Measurements from ENCODE around the gene HOXD13.

The HOXD13 gene

GRCh38 chr2:176132205-176133171, 40.0 kb downstream of the HOXD13 start:
- DNase-seq (ENCODE audit: low read depth in 2 of 2): no peak

GRCh38 chr2:176133389-176133788, 40.9 kb downstream of the HOXD13 start:
- no peak for DNase-seq (ENCODE audit: low read depth in 2 of 2)

- no peak for DNase-seq (ENCODE audit: low read depth in 2 of 2)
Measured at GRCh38 chr2:176134035-176134434, 41.5 kb downstream of the HOXD13 start.

- no peak for DNase-seq (ENCODE audit: low read depth in 2 of 2)
Measured at GRCh38 chr2:176135035-176135440, 42.5 kb downstream of the HOXD13 start.

GRCh38 chr2:176136374-176137251, 44.1 kb downstream of the HOXD13 start:
- no peak for DNase-seq (ENCODE audit: low read depth in 2 of 2)

GRCh38 chr2:176137252-176137580, 44.7 kb downstream of the HOXD13 start:
- DNase-seq (ENCODE audit: low read depth in 2 of 2): no peak

- DNase-seq (ENCODE audit: low read depth in 2 of 2): no peak
Measured at GRCh38 chr2:176137906-176138305, 45.4 kb downstream of the HOXD13 start.

- DNase-seq (ENCODE audit: low read depth in 2 of 2): no peak
Measured at GRCh38 chr2:176138526-176138922, 46.0 kb downstream of the HOXD13 start.

GRCh38 chr2:176138923-176139660, 46.6 kb downstream of the HOXD13 start:
- DNase-seq (ENCODE audit: low read depth in 2 of 2): no peak

GRCh38 chr2:176139661-176140512, 47.4 kb downstream of the HOXD13 start:
- DNase-seq (ENCODE audit: low read depth in 2 of 2): no peak

GRCh38 chr2:176140513-176141317, 48.2 kb downstream of the HOXD13 start:
- peak; percentile 52 to 66 for DNase-seq (ENCODE audit: low read depth in 2 of 2)

- no peak for DNase-seq (ENCODE audit: low read depth in 2 of 2)
Measured at GRCh38 chr2:176142281-176142680, 49.8 kb downstream of the HOXD13 start.

All from stimulated activated CD4-positive, alpha-beta T cell treated with anti-CD3 and anti-CD28 coated beads, Interleukin-4, amount 100 ng/mL, for 48 hours (primary cell).